Stimulated activated CD4-positive, alpha-beta T cell treated with anti-CD3 and anti-CD28 coated beads, Interleukin-4, amount 100 ng/mL, for 4 hours (primary cell): ENCODE data around the gene EXOC3.

Source experiments
- DNase-seq, 2 experiments: peaks; one replicate each; pipeline ENCODE4 v3.0.0-alpha.2; 2020

The EXOC3 gene

DNA sequence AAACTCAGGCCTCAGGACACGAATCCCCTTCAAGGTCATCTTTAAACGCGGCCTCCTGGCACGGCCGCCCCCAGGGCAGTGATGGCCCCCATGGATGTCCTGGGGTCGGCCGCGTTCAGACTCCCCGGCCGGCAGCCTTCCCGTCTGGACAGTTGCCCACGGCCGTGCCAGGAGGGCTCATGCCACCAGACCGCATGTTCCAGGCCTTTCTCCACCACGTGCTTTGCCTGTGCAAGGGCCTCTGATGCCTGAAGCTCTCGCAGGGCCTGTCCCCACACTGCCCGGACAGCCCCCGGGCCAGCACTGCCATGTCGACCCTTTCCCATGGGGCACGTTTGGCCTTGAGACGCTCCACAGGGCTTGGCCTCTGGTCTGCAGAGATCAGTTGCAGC lies 46.7 kb downstream of the EXOC3 start:
- DNase-seq = no peak

DNA sequence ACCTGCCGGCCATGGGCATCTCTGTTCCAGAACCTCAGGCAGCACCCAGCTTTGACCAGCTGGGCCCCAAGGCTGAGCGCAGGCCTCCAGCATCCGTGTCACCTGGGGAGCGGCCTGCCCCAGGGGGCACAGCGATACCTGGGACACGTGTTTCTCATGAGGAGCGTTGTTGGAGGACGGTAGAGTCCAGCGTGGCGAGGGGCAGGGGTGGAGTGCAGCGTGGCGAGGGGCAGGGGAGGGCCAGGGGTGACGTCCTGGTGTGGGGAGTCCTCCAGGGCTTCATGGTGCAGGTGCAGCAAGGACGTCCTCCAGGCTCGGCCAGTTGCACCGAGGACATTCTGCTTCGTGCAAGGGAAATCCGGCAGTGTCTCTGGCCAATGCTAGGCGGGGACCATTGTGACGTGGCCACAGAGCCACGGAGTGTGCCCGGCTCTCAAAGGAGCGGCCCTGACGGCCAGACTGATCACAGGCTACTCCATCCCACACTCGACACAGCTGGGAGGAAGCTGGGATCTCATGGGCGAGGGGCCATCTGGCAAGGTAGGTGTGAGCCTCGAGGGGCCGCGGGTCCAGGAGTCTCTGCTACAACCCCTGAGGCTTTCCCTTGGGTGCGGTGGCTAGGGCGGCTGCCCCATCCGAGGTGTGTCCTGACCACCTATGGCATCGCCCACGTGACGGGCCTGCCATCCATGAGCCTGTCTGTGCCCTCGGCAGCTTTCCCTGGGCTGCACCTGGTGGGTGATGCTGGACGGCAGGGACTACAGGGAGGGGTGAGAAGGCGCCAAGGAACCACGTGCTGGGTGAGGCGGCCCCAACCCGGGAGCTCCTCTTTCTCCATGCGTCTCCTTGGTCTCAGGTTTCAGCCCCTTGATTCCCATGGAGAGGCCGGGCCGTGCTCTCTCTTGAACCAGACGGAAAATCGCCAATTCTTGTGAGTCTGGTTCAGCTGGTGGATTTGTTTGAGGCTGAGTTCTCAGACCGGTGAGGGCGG lies 47.4 kb downstream of the EXOC3 start:
- DNase-seq = no peak

DNA sequence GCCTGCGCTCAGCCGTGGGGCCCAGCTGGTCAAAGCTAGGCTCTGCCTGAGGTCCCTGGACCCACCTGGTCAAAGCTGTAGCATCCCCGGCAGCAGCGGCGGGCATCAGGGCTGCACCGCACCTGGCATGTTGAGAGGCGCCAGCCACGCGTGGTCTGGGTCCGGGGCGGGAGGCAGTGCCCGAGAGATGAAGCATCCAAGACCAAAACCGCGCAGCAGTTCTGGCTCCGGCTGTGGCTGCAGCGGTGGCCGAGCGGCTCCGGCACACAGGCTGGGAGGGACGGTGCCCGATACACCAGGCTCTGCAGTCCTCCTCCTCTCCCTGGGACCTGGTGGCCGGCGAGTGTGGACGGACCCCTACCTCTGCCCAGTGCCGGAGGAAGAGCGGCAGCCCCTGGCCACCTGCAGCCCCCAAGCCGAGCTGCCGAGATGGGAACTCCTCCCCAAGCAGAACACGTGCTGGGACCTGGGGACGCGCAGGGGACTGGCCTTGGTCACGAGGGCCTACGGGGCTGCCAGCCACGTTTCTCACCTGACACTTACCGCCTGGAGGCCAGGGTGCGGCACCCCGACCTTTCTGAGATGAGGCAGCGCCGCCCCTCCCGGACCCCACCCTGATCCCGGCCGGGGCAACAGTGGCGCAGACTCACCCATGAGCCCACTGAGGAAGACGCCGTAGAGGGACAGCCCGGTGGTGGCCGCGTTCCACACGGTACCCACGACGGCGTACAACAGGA lies 48.3 kb downstream of the EXOC3 start:
- no peak for DNase-seq

DNA sequence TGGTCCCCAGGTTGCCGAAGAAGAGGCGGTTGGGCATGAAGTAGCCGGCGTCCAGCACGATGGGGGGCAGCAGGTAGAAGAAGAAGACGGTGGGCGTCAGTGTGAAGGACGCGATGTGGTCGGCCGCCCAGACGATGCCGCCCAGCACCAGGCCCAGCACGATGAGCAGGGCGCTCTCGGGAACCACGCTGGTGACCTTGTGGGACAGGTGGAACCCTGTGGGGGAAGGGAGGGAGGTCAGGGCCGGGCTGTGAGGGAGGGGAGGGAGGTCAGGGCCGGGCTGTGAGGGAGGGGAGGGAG lies 48.8 kb downstream of the EXOC3 start:
- no peak for DNase-seq

DNA sequence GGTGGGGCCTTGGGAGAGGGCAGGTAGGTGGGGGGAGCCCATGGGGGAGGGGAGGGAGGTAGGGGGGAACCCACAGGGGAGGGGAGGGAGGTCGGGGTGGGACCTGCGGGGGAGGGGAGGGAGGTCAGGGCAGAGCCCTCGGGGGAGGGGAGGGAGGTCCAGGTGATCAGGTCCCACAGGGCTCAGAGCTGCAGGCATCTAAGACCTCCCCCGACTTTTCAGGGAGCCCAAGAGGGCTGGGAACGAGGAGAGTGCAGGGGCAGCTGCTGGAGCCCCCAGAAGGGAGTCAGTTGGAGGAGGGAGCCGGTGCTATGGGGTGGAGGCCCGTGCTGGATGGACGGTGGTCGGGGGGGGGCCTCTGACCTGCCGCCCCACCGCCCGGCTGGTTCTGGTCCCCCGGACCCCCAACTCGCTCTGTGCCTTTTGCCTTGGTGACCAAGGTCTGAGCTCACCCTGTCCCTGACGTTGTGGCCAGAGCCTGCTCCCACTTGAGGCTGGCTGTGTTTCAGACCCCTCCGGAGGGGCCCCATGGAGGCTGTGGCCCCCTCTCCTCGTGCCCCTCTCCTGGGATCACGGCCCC lies 49.4 kb downstream of the EXOC3 start:
- DNase-seq = no peak

DNA sequence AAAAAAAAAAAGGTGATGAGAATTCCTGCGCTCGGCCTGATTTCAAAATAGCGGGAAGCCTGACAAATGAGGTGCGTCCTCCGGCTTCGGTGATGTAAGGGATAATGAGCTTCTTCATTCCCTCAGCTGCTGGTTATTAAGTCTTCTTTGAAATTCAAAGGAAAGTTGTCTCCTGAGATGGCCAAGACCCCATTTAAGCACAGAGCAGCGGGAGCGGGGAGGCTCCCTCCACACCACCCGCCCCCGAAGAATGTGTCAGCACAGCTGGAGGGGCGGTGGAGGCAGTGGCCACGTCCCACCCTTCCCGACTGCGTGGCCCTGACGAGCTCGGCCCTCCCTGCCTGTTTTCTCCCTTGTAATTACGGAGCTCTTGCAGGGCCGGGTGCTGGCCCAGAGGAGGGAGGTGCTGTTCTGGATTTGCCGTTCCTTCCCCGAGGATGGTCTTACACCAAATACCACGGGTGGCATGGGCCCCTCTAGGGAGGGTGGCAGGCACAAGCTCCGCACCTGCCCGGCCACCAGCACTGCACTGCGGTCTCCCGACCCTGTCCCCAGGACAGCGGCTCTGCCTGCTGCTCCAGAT lies 50.2 kb downstream of the EXOC3 start:
- no peak for DNase-seq

DNA sequence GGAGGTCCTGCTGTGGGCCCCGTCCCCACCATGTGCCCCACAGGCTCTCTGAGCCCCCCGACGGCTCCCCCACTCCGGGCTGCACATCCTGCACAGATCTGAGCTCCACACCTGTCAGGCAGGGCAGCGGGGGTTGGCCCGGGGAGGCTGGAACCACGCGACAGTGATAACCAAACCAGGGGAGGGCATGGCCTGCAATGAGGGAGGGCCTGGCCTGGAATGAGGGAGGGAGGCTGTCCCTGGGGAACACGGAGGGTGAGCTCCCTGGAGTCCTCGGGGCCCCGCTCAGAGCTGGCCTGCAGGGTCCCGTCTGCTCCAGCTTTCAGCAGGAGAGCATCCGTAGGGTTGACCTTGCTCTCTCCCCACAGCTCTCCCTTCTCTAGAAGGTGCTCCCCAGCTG lies 50.8 kb downstream of the EXOC3 start:
- DNase-seq = no peak

DNA sequence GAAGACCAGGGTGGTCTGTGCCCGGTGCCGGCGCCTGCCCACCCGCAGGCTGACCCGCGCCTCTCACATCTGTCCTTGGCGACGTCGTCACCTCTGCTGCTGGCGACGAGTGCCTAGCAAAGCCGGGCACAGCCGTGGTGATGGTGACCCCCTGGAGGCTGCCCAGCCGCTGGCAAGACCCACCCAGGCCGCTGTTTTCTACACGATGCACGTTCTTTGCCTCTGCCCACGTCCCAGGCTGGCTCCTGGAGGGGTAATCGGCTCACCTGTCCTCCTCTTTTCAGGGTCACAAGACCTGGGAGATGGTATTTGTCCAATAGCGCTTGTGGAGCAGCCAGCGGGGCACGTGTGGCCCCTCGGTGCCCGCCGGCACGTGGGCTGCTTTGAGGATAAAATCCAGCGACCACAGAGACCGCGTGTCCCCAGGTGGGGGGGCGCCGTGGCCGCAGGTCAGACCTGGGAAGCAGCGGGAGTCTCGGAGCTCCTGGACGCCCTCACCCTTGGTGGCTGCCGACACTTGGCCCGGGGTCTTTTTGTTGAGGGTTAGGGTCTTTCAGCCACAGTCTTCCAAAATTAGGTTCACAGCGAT lies 51.8 kb downstream of the EXOC3 start:
- no peak for DNase-seq

DNA sequence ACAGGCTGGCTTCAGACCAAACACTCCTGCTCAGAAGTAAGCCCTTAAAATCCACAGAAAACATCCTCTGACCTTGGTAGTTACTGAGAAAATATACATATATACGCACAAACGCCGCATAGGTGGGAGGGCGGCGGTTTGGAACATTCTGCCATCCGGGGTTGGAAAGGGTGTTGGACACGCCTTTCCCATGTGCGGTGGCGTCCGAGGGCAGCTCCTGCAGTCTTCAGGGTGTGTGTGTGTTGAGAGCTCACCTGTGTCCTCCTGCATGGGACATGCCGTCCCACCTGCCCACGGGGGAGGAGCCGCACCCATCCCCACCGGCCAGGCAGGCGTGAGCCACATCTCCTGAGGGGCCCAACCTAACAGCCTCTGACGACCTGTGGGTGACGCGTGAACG lies 53.1 kb downstream of the EXOC3 start:
- no peak for DNase-seq

DNA sequence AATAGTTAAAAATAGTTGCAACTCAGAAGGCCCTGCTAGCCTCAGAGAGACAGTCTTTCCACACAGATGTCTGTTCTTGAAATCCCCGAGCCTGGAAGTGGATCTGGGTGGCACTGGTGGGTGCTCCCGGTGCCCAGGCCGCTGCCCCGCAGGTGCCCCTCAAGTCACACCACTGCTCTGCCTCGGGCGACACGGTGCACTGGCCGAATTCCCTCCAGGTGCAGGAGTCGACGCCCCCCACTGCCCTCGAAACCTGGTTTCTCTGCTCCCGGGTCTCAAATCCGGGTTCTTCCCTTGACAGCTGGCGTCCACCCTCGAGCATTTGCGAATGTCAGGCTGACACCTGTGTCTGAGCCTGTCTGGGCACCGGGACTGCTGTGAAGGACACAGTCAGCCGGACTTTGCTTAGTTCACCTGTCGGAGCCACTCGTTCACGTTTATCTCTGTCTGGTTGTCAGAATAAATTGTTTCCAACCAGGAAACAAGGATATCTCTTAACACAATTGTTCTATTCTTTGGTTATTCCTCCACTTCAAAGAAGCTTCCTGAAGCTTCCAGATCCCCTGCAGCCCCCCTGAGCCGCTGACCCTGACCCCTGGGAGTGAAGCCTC lies 54.2 kb downstream of the EXOC3 start:
- no peak for DNase-seq

DNA sequence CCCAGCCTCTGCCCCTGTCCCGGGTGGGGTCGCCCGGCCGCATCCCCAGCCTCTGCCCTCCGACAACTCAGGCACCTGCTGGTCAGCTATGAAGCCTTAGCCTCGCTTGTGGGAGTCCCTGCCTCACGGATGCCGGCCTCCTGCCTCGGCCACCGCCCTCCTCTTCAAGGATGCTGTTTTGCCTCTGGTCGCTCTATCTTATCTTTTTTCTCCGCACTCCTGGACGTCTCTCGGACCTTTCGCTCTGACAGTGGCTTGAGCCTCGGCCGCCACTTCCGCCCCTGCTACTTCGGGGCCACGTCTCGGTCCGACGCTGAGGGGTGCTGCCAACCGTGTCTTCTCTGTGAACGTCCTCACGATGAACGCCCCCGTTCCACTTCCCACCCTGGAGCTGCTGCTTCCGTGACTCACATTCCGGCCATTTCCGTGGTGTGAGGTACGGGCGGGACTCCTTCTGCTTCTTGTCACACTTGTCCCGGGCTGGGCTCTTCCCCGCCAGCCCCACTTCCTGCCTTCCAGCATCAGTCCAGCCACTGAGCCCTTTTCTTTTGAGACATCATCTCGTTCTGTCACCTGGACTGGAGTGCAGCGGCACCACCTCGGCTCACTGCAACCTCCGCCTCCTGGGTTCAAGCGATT lies 55.0 kb downstream of the EXOC3 start:
- no peak for DNase-seq

DNA sequence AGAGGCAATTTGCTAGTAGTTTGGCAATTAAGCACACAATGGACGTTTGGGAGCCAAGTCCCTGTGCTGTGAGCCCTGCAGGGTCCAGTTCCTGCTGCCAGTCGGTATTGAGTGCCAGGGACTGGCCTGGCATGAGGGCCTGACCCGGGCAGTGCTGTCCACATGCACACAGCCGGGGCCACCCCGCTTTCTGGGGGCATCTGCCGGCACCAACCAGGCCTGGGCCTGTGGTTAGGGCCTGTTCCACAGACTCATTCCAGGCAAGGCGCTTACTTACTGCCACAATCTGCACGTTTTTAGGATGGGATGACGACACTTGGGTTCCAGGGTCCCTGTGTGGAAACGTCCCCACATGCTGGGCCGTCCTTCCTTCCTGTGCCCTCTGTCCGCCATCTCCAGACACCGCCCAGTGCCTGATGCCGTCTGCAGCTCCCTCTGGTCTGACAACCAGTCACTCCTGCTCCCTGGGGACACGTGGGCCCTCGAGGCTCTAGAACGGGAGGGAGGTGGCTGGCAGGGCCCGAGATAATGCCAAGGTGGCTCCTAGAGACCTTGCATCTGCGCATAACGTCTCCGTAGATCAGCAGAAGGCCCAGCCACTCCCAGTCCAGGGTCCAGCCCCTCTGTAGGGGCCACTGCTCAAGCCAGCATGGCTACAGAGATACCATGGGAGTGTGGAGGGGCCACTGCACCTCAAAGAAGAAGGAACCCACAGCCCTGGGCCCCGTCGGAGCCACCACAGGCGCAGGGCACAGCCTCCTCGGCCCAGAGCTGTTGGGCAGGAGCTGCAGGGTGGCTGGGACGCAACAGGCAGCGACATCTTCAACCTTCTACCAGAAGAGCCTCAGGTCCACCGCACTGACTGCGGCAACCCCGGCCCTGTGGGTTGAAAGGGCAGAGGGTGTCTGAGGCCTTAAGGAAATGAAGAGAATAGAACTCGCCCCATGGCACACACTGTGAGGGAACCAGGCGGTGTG lies 56.5 kb downstream of the EXOC3 start:
- DNase-seq = no peak

DNA sequence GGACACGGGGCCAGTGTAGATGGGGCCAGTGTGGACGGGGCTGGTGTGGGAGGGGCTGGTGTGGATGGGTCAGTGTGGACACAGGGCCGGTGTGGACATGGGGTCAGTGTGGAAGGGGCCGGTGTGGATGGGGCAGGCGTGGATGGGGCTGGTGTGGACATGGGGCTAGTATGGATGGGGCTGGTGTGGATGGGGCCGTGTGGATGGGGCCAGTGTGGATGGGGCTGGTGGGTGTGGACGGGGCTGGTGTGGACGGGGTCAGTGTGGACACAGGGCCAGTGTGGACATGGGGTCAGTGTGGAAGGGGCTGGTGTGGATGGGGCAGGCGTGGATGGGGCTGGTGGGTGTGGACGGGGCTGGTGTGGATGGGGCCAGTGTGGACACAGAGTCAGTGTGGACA lies 57.5 kb downstream of the EXOC3 start:
- no peak for DNase-seq

DNA sequence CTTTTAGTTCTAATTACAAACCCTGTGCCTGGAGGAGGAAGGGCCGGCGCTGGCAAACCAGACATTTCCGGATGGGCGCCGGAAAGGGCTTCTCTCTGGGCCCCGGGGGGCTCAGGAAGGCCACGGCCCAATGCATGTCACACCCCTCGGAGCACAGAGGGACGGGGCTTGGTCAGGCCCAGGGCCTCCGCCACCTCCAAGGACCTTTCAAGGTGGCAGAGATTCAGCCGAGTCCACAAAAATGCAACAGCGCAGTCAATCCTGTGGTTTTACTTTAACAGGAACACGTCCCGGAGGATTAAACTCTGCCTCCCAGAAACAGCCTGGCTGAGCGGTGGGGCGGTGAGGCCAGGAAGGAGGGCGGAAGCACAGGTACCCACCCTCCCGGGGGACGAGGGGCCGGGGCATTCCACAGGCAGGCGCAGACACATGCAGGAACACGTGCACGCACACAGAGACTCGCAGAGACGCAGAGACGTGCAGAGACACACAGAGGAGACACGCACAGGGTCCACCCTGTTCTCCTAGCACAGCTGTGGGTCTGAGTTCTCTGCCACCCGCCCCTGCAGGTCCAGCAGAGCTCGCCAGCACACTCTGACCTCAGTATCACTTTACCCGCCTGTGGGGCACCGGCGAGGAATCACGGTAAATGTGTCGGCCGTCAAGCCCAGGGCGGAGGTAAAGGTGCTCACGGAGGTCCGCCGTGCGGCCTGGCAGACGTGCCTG lies 58.3 kb downstream of the EXOC3 start:
- no peak for DNase-seq

DNA sequence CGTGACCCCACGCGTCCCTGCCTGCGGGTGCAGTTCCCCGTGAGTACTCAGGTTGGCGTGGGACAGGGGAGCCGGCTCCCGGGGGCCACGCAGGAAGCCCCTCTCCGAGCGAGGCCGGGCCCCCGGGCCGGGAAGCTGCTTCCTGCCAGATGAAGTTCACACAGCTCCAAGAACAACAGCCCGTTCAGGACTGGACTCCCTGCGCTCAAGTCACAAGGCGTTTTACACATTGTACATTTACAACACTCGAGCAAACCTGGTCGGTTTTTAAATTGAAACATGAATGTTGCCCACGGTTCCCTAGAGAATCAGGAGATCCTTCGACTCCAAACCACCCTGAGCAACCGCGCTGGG lies 58.8 kb downstream of the EXOC3 start:
- DNase-seq = no peak

DNA sequence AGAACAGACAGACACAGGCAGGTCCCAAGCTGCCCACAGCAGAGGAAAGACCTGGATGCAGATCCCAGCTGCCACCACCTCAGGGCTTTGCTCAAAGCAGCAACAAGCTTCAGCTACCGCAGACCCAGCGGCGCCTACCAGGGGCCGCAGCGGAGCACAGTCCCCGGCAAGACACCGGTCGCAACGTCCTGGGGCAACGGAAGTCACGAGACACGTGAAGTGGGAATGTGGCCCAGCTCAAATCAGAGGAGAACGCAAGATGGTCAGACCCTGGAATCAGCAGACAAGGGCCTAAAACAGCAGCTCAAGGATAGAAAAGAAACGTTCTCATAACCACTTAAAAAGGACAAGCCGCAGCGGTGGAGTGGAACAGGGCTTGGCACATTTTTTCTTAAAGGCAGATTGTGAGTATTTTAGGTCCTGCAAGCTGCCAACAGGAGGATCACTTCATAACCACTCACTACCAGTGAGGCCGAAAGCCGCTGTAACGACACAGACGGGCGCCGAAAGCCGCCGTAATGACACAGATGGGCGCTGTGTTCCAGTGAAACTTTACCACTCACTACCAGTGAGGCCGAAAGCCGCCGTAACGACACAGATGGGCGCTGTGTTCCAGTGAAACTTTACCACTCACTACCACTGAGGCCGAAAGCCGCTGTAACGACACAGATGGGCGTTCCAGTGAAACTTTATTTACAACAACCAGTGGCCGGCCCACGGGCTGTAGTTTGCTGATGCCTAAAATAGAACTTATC lies 59.5 kb downstream of the EXOC3 start:
- DNase-seq = no peak

DNA sequence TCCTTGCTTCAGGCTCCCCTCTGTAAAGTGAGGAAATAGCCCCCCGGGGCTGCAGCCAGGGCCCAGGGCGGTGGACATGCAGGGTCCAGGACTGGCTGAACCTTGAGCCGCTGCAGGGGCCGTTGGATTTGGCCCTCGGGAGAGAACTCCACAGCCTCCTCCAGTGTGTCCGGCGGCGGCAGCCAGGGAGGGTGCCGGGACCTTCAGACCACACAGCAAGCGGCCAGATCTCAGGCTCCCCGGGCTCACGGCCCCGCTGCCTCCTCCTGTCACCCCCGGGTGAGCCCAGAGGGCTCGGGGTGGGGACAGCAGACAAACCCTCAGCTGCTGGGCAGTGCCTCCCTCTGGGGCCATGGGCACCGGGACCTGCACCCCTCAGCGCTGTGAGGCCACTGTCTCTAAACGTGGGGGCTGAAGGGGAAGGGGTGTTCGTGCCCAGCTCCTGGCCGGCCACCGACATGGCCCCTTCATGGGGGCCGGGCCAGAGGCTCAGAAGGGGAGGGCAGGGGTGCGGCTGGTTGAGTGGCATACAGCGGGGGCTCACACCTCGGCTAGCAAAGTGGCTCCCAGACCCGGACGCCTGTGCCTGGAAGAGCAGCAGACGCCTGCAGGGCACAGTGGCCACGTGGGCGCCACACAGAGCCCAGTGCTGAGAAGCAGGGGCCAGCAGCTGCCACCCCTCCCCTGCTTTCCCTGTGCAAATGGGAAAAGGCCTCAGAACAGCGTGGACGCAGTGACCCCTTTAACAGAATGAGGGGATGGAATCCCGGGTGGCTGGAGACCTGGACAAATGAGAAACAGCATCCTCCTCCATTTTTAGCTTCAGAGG lies 61.6 kb downstream of the EXOC3 start:
- no peak for DNase-seq

DNA sequence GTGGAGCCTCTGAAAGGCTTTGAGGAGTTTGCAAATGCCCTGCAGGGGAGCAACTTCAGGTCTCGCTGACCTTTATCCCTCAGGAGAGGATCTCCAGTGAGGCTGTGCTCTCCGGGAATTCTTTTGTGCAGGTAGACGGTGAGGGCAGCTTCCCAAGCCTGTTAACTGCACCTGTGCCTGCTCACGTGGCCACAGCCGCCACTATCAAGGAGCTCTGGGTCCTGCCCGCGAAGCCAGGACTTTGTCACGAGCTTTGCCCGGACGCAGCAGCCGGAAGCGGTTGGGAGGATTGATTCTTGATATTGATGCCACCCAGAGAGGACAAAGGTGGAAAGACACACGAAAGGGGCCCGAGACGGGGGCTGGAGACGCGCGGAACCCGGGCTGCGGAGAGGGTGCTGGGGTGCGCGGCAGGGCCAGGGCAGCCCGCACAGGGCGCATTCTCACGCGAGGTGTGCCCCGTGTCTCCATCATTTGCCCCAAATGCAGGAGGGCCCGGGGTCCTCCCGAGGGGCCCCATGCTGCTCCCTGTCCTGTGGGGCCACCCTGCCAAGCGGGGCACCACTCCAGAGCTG lies 63.1 kb downstream of the EXOC3 start:
- no peak for DNase-seq
